ENCODE results near the gene ARID2.

ARID2 gene

GRCh38 chr12:45763381-45763780 lies 33.9 kb downstream of the ARID2 start:
- no peak for DNase-seq

- DNase-seq, result peak; percentile 25
Observed at GRCh38 chr12:45768194-45768593, 38.7 kb downstream of the ARID2 start.

- DNase-seq, result no peak
Observed at GRCh38 chr12:45773747-45774146, 44.2 kb downstream of the ARID2 start.

GRCh38 chr12:45774508-45775162 lies 45.1 kb downstream of the ARID2 start:
- DNase-seq, result no peak

GRCh38 chr12:45775465-45775864 lies 46.0 kb downstream of the ARID2 start:
- DNase-seq, result no peak

- DNase-seq, result no peak
Observed at GRCh38 chr12:45775964-45776363, 46.5 kb downstream of the ARID2 start.

- no peak for DNase-seq
Observed at GRCh38 chr12:45779936-45780335, 50.4 kb downstream of the ARID2 start.

GRCh38 chr12:45781080-45781479 lies 51.6 kb downstream of the ARID2 start:
- DNase-seq, result no peak

GRCh38 chr12:45785315-45785714 lies 55.8 kb downstream of the ARID2 start:
- no peak for DNase-seq

GRCh38 chr12:45789025-45789424 lies 59.5 kb downstream of the ARID2 start:
- no peak for DNase-seq

GRCh38 chr12:45794422-45794821 lies 64.9 kb downstream of the ARID2 start:
- DNase-seq, result no peak

- no peak for DNase-seq
Observed at GRCh38 chr12:45801625-45802024, 72.1 kb downstream of the ARID2 start.

- DNase-seq, result no peak
Observed at GRCh38 chr12:45803111-45803510, 73.6 kb downstream of the ARID2 start.

- DNase-seq, result no peak
Observed at GRCh38 chr12:45816652-45817051, 87.1 kb downstream of the ARID2 start.

- no peak for DNase-seq
Observed at GRCh38 chr12:45827974-45828373, 98.5 kb downstream of the ARID2 start.

GRCh38 chr12:45828402-45828801 lies 98.9 kb downstream of the ARID2 start:
- no peak for DNase-seq

GRCh38 chr12:45831590-45831989 lies 102.1 kb downstream of the ARID2 start:
- no peak for DNase-seq

GRCh38 chr12:45833401-45833800 lies 103.9 kb downstream of the ARID2 start:
- no peak for DNase-seq

- DNase-seq, result no peak
Observed at GRCh38 chr12:45834809-45835208, 105.3 kb downstream of the ARID2 start.

- DNase-seq, result no peak
Observed at GRCh38 chr12:45839917-45840316, 110.4 kb downstream of the ARID2 start.

- no peak for DNase-seq
Observed at GRCh38 chr12:45849289-45849688, 119.8 kb downstream of the ARID2 start.

GRCh38 chr12:45850302-45850701 lies 120.8 kb downstream of the ARID2 start:
- DNase-seq, result no peak

- no peak for DNase-seq
Observed at GRCh38 chr12:45852508-45852907, 123.0 kb downstream of the ARID2 start.

GRCh38 chr12:45853550-45853949 lies 124.0 kb downstream of the ARID2 start:
- no peak for DNase-seq

- no peak for DNase-seq
Observed at GRCh38 chr12:45863332-45863731, 133.8 kb downstream of the ARID2 start.

All from midbrain (tissue), 1 donor.